Right renal cortex interstitium (tissue), 3 donors: Measurements from ENCODE around the gene COMMD1. TPM values are rescaled to one million over a fixed set of nuclear protein-coding genes. Genes with fewer than 3 reads are reported as not detected.
"Not testable (repeated sequence)": the region's sequence is repeated elsewhere in the genome, so short reads cannot be mapped to it uniquely, and the experiment has no call there.

Experiments used
- DNase-seq, 3 donors: peaks; one replicate each; pipeline ENCODE4 v3.0.0-alpha.2; 2013; ENCODE audit warnings: low read depth in 3 of 3, low spot score in 2 of 3
- polyA plus RNA-seq, 3 donors: library from polyadenylated mRNA; unstranded; fragments of 120-200 nt; gene quantifications; one replicate each; pipeline ENCODE4 v1.2.1, GENCODE V29; 2013; ENCODE audit not compliant: insufficient read length in 3 of 3

The COMMD1 gene
- polyA plus RNA-seq, result 10 to 100 TPM; 56.0 to 75.3 (median 73.6) TPM

- peak in 1 of 3 donors; percentile 27 for DNase-seq
Observed at GRCh38 chr2:61905372-61906185, at the start of gene COMMD1. Gene COMMD1 (plus strand): TSS chr2:61905674. CDS start chr2:61905679, 5 bp downstream.

- no peak for DNase-seq
Observed at GRCh38 chr2:61857224-61857623, 48.2 kb upstream of the COMMD1 start.

GRCh38 chr2:61862085-61862484 is 43.4 kb upstream of the COMMD1 start:
- DNase-seq, result no peak

GRCh38 chr2:61866482-61867089 is 38.9 kb upstream of the COMMD1 start:
- DNase-seq, result not testable (repeated sequence)

DNA sequence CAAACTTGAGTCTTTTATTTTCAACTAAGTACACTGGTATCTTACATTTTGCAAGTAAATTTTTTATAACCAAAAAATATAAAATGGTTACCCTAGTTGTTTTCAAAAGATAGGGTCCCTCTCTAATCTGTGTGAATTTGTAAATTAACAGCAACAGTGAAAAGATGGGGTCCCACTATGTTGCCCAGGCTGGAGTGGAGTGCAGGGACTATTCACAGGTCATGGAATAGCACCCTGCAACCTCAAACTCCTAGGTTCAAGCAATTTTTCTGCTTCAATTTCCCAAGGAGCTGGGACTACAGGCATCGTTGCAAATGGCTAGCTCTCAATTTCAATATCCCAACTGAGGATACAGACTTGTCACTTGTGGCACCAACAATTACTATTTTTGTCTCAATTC is 29.1 kb upstream of the COMMD1 start:
- no peak for DNase-seq

DNA sequence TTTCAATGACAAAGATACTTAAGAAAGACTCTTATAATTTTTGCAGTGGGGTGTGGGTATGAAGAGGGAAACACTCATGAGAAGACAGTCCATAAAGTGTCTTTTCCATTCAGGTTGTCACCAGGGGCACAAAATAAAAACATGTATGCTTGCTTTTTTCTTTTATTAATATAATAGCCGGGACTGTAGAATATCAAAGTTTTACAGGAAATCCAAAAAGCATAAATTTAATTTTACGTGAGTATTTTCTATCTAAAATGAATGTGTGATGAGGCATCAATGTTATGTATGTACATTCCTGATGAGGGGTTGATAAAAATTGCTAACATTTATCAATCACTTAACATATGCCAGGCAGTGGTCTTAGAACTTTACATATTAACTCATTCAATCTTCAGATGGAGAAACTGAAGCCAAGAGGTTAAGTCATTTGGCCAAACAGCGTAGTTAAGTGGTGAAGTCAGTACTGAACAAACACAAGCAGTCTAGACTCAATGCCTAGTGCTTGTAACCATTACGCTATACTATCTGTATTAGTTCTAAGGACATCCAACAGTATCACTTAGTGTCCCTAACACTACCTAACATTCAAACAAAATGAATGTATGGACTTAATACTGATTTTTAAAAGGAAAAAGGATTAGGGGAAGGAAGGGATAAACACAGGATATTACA is 27.8 kb upstream of the COMMD1 start:
- no peak for DNase-seq

DNA sequence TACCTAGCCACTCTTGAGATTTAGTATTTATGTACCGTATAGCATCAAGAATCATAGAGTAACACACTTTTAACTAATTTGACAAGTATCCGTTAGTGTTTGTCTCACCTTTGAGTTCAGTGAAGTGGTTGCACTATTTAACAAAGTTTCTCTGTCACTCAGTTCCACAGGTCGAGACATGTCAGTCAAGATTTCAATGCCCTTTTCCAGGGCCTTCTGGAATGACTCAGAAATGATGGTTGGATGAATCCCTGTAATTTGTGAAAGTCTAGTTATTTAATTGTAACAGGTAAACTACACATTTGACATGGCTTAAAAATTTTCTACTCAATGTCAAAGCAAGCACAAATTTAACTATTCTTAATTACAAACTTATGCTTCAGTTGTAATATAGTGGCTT is 26.7 kb upstream of the COMMD1 start:
- no peak for DNase-seq

GRCh38 chr2:61879351-61879750 is 26.1 kb upstream of the COMMD1 start:
- not testable (repeated sequence) for DNase-seq

GRCh38 chr2:61882850-61883249 is 22.6 kb upstream of the COMMD1 start:
- DNase-seq, result no peak

DNA sequence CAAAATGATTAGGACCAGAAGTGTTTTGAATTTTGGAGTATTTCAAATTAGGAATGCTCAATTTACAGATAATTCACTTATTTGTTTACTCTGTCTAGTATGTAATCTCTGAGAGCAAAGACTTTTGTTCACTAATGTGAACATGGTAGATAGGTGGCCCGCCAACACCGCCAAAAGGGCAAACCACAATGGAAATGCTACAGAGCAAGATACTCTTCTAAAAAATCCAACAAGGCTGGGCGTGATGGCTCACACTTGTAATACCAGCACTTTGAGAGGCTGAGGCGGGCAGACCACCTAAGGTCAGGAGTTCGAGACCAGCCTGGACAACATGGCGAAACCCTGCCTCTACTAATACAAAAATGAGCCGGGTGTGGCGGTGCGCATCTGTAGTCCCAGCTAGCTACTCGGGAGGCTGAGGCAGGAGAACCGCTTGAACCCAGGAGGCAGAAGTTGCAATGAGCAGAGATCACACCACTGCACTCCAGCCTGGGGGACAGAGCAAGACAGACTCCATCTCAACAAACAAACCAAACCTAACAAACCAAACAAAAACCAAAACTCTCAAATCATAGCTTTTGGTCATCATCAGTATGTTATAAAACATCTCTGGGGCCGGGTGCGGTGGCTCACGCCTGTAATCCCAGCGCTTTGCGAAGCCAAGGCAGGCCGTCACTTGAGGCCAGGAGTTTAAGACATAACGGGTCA is 19.4 kb upstream of the COMMD1 start:
- DNase-seq, result no peak

- DNase-seq, result peak in 2 of 3 donors; percentile 15 to 47
Observed at GRCh38 chr2:61887717-61888266, 17.7 kb upstream of the COMMD1 start.

DNA sequence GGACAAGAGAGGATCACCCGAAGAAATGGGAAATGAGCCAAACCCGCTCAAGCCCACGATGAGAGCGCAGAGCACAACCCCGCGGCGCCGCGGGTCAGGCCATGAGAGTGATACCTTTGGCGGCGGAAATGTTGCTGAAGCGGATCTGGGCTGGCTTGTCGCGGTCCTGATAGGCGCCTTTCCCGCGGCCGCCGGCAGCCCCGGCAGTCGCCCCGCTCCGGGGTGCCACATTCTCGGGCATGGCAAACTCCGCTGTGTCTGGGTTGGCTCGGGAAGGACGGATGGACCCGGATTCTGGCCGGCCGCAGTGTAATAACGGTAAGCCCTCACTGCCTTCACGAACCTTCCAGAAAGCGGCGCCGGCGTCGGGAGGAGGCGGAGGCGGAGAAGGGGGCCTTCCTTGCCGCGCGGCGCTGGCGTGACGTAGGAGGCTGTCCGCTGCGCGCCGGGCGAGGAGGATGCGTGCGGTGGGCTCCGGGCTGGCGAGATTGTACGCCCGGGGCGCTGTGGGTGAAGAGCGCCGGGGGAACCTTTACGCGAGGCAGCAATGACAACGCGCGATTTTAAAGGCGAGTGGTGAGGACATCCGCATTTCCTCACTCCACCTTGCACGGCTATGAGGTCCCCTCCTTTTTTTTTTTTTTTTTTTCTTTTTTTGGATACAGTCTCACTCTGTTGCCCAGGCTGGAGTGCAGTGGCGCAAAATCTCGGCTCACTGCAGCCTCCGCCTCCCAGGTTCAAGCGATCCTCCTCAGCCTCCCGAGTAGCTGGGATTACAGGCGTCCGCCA is 17.0 kb upstream of the COMMD1 start, which contains the start of gene CCT4:
Gene CCT4, minus strand, starts transcription at position 390 of the 789 bp plus-strand sequence. Its CDS starts 149 bp downstream, at position 241.
- peak; percentile 79 to 88 (median 82) for DNase-seq

GRCh38 chr2:61898810-61899209 is 6.7 kb upstream of the COMMD1 start:
- no peak for DNase-seq

GRCh38 chr2:61900281-61900680 is 5.2 kb upstream of the COMMD1 start:
- DNase-seq, result no peak

- DNase-seq, result no peak
Observed at GRCh38 chr2:61906186-61906470, 654 bp downstream of the COMMD1 start.

DNA sequence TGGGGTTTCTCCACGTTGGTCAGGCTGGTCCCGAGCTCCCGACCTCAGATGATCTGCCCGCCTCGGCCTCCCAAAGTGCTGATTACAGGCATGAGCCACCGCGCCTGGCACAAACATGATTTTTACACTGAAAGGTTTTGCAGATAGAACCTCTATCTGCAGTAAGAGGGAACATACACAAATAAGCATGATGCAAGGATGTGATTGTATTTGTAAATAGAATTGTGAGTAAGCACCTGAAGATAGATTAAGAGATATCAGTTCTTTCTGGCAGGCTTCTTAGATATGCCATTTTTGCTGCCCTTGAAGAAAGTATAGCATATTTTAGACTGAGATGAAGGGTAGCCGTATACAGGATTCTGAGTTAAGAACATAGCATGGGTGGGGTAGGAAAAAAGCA is 3.6 kb downstream of the COMMD1 start:
- DNase-seq, result no peak

DNA sequence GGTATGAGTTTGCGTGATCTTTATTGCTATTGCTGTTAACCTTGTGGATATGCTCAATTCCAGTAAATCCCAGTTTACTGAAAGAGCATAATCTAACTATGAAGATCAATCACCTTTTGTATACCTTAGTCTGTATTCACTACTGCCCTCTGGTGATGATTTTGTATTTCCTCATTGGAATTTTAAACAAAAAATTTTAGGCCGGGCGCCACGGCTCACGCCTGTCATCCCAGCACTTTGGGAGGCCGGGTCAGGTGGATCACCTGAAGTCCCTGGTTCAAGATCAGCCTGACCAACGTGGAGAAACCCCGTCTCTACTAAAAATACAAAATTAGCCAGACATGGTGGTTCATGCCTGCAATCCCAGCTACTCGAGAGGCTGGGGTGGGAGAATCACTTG is 5.1 kb downstream of the COMMD1 start:
- DNase-seq, result no peak

GRCh38 chr2:61911510-61911909 is 6.0 kb downstream of the COMMD1 start:
- no peak for DNase-seq

DNA sequence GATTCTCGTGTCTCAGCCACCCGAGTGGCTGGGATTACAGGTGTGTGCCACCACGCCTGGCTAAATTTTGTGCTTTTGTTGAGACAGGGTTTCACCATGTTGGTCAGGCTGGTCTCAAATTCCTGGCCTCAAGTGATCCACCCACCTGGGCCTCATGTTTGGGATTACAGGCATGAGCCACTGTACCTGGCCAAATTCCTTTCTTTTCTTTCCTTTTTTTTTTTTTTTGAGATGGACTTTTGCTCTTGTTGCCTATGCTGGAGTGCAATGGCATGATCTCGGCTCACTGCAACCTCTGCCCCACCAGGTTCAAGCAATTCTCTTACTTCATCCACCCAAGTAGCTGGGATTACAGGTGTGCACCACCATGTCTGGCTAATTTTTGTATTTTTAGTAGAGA is 9.3 kb downstream of the COMMD1 start:
- not testable (repeated sequence) for DNase-seq

GRCh38 chr2:61920548-61920947 is 15.1 kb downstream of the COMMD1 start:
- no peak for DNase-seq
